ENCODE results near the gene KRTAP6-3. TPM values are rescaled to one million over a fixed set of nuclear protein-coding genes. Genes with fewer than 3 reads are reported as not detected.

KRTAP6-3 gene
- total RNA-seq, 1 donor from 2014 or later, result not detected

DNA sequence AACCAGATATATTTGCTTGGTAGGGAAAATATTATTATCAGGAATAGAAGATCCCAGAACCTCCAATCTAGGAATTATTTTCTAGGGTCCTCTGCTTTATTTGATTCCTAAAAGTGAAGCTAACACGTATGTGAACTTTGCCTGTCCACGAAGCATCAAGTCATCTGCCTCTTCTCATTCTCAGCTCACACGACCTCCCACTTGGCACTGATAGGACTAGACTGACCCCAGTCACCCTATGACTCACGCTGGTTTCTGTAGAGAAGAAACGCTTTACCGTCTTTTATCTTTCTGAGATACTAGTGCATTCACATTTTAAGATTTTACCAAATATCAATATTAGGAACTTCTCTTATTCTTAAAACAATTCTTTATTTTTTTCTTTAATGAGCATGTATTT lies 29.2 kb upstream of the KRTAP6-3 start:
- no peaks in the 10 kb centered on the region for H3K9me3 ChIP-seq
- no peak for TF ChIP-seq CTCF (IDR thresholded peaks at IDR 0.05)
- no peak overlapping the region for H3K4me3 ChIP-seq
- H3K27ac ChIP-seq, result no peak overlapping the region
- no peaks in the 10 kb centered on the region for H3K36me3 ChIP-seq
- no peaks in the 10 kb centered on the region for H3K4me1 ChIP-seq
- no peak for DNase-seq
- H3K27me3 ChIP-seq (ENCODE audit: low read depth), result no peaks in the 10 kb centered on the region
- intact Hi-C loops (cut with DNase I), result no loop called here
- no peak for ATAC-seq

DNA sequence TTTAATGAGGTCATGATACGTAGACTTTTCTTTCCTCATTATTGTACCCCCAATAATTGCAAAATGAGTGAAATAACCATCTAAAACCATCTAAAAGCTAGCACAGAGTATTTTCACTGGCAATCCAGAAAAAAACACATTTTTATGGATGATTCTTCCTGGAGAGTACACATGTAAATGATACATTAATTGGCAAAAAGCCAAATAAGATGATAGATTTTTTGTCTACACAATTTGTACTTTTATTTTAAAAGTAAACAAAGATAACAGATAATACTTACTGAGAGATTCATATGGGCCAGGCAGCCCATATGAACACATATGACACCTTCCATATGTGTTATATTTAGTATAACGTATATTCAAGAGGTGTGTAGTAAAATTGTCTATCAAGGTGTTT lies 28.6 kb upstream of the KRTAP6-3 start:
- TF ChIP-seq CTCF (IDR thresholded peaks at IDR 0.05), result no peak
- DNase-seq, result no peak
- no peaks in the 10 kb centered on the region for H3K4me1 ChIP-seq
- no peaks in the 10 kb centered on the region for H3K36me3 ChIP-seq
- ATAC-seq, result no peak
- intact Hi-C loops (cut with DNase I), result no loop called here
- H3K9me3 ChIP-seq, result no peaks in the 10 kb centered on the region
- no peak overlapping the region for H3K27ac ChIP-seq
- H3K27me3 ChIP-seq (ENCODE audit: low read depth), result no peaks in the 10 kb centered on the region
- H3K4me3 ChIP-seq, result no peak overlapping the region

DNA sequence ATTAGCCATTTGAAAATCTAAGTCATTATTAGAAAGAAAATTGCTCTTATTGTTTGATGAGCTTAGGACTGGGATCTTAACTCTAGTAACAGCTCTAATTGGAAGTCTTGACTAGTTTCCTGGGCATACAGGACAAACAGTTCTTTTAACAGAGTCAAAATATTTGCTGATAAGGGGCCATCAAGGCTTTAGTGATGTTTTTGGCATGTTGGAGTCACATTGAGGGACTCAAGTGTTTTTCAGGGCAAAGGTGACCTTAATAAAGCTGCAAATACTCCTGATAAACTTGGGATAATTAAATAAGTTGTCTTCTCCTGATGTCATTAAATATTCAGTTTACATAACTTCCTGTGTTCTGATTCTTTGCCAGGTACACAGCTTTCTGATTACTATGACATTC lies 24.6 kb upstream of the KRTAP6-3 start:
- no peak for TF ChIP-seq CTCF (IDR thresholded peaks at IDR 0.05)
- Histone ChIP-seq H3K4me1 (no peaks in the 10 kb centered on the region), H3K4me3 (no peak overlapping the region), H3K36me3 (no peaks in the 10 kb centered on the region), H3K9me3 (no peaks in the 10 kb centered on the region), H3K27me3 (ENCODE audit: low read depth) (no peaks in the 10 kb centered on the region), H3K27ac (no peak overlapping the region)
- no peak for ATAC-seq
- DNase-seq, result no peak
- intact Hi-C loops (cut with DNase I), result no loop called here

DNA sequence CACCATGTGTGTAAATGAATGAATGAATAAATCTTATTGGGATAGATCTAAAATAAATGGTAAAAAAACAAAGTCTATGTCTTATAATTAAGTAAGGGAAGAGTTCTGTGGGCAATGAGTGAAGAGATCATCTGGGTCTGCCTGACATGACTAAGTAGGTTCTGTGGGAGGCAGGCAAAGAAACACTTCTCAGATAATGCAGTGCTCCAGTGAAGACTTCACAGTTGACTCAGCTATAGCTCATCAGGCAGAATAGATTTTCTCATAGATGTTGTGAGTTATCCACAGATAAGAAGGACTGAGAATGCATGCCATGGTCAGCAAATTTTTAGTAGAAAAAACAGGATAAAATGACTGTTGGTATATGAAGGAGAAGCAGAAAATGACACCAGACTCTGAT lies 14.5 kb upstream of the KRTAP6-3 start:
- intact Hi-C loops (cut with DNase I), result no loop called here
- no peaks in the 10 kb centered on the region for H3K27me3 ChIP-seq (ENCODE audit: low read depth)

DNA sequence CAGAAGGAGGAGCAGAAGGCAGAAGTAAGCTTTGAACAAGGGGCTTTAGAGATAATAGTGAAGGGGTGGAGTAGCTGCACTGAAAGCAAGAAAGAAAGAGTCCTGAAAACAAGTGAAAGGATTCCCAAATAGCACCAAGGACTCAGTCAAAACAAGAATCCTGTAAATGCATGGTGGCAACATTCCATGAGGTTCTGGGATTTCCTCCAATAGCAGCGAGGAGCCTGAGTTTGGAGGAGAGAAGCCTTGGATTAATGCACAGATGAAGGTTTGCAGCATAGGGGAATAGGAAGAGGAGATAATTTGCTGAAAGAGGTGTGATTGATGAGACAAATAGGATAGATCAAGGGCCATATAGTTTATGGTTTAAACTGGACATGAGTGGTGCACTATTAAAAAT lies 12.9 kb upstream of the KRTAP6-3 start:
- Histone ChIP-seq H3K36me3 (no peaks in the 10 kb centered on the region), H3K27ac (no peak overlapping the region), H3K4me1 (no peaks in the 10 kb centered on the region), H3K27me3 (ENCODE audit: low read depth) (no peaks in the 10 kb centered on the region), H3K4me3 (no peak overlapping the region), H3K9me3 (no peaks in the 10 kb centered on the region)
- DNase-seq (no peak), ATAC-seq (no peak)
- TF ChIP-seq CTCF (IDR thresholded peaks at IDR 0.05), result no peak
- intact Hi-C loops (cut with DNase I), result no loop called here

More for the DNA sequence above, 14.5 kb upstream of the KRTAP6-3 start:
- no peaks in the 10 kb centered on the region for H3K36me3 ChIP-seq
- no peak overlapping the region for H3K27ac ChIP-seq
- no peak overlapping the region for H3K4me3 ChIP-seq
- no peaks in the 10 kb centered on the region for H3K9me3 ChIP-seq
- DNase-seq (no peak), ATAC-seq (no peak)
- no peaks in the 10 kb centered on the region for H3K4me1 ChIP-seq
- no peak for TF ChIP-seq CTCF (IDR thresholded peaks at IDR 0.05)

GRCh38 chr21:30580132-30580531 lies 12.1 kb upstream of the KRTAP6-3 start:
- ATAC-seq (no peak), DNase-seq (no peak)
- no peaks in the 10 kb centered on the region for H3K27me3 ChIP-seq (ENCODE audit: low read depth)
- no peaks in the 10 kb centered on the region for H3K36me3 ChIP-seq
- no peak overlapping the region for H3K27ac ChIP-seq
- no peak for TF ChIP-seq CTCF (IDR thresholded peaks at IDR 0.05)
- intact Hi-C loops (cut with DNase I), result no loop called here
- H3K4me1 ChIP-seq, result no peaks in the 10 kb centered on the region
- H3K9me3 ChIP-seq, result no peaks in the 10 kb centered on the region
- H3K4me3 ChIP-seq, result no peak overlapping the region
